HL-60 (cell line): ENCODE data around the gene CMIP.

Experiments used
- CTCF ChIP-seq: IDR thresholded peaks from one replicate; pipeline ENCODE4 v1.5.1; 2011; ENCODE audit warnings: low read length, control low read depth, inconsistent platforms; ENCODE audit not compliant: insufficient read depth
- GABPA ChIP-seq: IDR thresholded peaks from 2 replicates; pipeline ENCODE4 v1.6.1; 2012; ENCODE audit warnings: low read depth
- POLR2AphosphoS5 ChIP-seq: IDR thresholded peaks from 2 replicates; pipeline ENCODE4 v1.6.1; 2012; ENCODE audit warnings: low read depth
- REST ChIP-seq: IDR thresholded peaks from 2 replicates; pipeline ENCODE4 v1.6.1; 2012; ENCODE audit warnings: low read depth; ENCODE audit not compliant: insufficient replicate concordance

GRCh38 chr16:81585785-81586184 lies 141.2 kb downstream of the CMIP start:
- TF ChIP-seq CTCF: no peak
- no peak for TF ChIP-seq POLR2AphosphoS5
- TF ChIP-seq GABPA: no peak
- no peak for TF ChIP-seq REST
